ENCODE results near the gene ALOX15.

Gene ALOX15

DNA sequence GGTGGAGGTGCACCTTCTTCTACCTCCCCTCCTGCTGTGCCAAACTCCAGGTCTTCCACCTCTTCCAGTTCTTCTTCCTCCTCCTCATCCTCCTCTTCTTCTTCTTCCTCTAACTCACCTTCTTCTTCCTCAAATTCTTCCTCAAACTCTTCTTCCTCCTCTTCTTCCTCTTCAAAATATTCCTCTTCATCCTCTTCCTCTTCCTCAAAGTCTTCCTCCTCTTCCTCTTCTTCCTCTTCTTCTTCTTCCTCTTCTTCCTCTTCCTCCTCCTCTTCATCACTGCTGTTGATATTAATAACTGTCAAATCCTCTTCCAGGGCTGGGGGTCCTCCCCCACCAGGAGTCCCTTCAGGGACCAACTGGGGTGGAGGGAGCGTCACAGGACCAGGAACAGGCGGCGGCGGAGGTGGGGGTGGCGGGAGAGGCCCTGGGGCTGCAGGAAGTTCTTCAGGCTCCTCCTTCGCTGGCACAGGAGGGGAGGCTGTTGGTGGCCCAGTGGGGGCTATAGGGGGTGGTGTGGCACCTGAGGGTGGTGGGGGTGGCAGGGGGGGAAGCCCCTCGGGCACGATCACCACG is 30.7 kb upstream of the ALOX15 start:
- H3K4me3 ChIP-seq (ENCODE audit: low read depth in 1 of 2, low read length in 1 of 2), result no peak overlapping the region
- peaks cover 32% of the 10 kb centered on the region for H3K36me3 ChIP-seq
- no peaks in the 10 kb centered on the region for H3K9me3 ChIP-seq

DNA sequence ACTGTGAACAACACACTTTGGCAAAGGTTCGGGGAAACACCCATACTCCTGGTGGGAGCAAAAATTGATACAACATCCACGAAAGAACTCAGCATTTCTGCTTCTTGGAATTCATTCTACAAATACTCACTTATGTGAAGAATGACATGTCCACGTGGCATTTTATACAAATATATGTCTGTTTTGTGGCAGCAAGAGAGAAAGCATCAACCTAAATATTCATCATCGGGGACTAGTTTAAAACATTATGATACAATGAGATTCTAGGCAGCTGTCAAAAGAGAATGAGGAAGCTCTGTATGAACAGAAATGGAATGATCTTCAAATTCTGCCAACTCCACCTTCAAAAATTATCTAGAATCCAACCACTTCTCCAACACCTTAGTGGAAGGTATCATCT is 25.7 kb upstream of the ALOX15 start:
- H3K27me3 ChIP-seq, result peaks cover 34% of the 10 kb centered on the region
- no peaks in the 10 kb centered on the region for H3K9me3 ChIP-seq
- H3K4me1 ChIP-seq (ENCODE audit: control insufficient read depth in 1 of 2, insufficient read depth in 1 of 2, low read depth in 1 of 2, low read length in 1 of 2), result no peaks in the 10 kb centered on the region
- no peak overlapping the region for H3K27ac ChIP-seq
- TF ChIP-seq, protein P1, sequence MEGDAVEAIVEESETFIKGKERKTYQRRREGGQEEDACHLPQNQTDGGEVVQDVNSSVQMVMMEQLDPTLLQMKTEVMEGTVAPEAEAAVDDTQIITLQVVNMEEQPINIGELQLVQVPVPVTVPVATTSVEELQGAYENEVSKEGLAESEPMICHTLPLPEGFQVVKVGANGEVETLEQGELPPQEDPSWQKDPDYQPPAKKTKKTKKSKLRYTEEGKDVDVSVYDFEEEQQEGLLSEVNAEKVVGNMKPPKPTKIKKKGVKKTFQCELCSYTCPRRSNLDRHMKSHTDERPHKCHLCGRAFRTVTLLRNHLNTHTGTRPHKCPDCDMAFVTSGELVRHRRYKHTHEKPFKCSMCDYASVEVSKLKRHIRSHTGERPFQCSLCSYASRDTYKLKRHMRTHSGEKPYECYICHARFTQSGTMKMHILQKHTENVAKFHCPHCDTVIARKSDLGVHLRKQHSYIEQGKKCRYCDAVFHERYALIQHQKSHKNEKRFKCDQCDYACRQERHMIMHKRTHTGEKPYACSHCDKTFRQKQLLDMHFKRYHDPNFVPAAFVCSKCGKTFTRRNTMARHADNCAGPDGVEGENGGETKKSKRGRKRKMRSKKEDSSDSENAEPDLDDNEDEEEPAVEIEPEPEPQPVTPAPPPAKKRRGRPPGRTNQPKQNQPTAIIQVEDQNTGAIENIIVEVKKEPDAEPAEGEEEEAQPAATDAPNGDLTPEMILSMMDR (IDR thresholded peaks at IDR 0.05), result no peak
- no peak overlapping the region for H3K4me3 ChIP-seq (ENCODE audit: low read depth in 1 of 2, low read length in 1 of 2)
- H3K36me3 ChIP-seq, result peaks cover 8% of the 10 kb centered on the region

More for the DNA sequence above, 30.7 kb upstream of the ALOX15 start:
- Histone ChIP-seq H3K27me3 (peaks cover 12% of the 10 kb centered on the region), H3K4me1 (ENCODE audit: control insufficient read depth in 1 of 2, insufficient read depth in 1 of 2, low read depth in 1 of 2, low read length in 1 of 2) (no peaks in the 10 kb centered on the region), H3K27ac (no peak overlapping the region)
- TF ChIP-seq, protein P1 (IDR thresholded peaks at IDR 0.05), result no peak

DNA sequence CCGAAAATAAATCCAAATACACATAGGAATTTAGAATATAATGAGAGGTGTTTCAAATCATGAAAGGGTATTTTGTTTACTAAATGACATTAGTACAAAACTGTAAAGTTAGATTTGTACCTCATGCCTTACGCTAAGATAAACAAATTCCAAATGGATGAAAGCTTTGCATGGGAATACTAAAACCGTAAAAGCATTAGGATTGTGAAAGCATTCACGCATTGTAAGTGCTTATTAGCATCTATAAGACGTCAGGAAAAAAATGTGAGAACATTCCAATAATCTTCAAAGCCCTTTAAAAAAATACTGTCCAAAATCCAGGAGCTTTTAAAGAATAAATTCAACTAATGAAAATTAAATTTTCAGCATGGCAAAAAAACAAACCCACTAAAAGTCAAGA is 24.8 kb upstream of the ALOX15 start:
- Histone ChIP-seq H3K27ac (no peak overlapping the region), H3K27me3 (peaks cover 34% of the 10 kb centered on the region), H3K4me3 (ENCODE audit: low read depth in 1 of 2, low read length in 1 of 2) (no peak overlapping the region), H3K4me1 (ENCODE audit: control insufficient read depth in 1 of 2, insufficient read depth in 1 of 2, low read depth in 1 of 2, low read length in 1 of 2) (no peaks in the 10 kb centered on the region), H3K36me3 (peaks cover 6% of the 10 kb centered on the region), H3K9me3 (no peaks in the 10 kb centered on the region)
- TF ChIP-seq, protein P1 (IDR thresholded peaks at IDR 0.05), result no peak

DNA sequence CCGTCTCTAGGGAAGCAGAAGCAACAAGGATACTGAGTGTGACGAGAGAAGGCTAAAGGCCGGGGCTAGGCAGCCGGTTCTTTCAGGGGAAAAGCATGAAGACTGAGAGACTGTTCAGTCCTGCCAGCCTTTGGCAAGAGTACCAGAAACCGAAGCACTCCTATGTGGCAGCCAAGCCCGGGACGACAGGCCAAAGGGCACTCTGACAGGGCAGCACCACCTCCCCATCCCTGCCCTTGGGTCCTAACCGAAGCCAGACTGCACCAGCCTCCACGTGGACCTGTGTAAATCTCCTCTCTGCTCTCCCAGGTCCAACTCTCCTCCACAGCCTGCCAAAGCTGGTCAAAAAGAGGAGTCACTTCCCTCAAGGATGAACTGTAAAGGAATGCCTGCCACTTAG is 23.5 kb upstream of the ALOX15 start:
- no peaks in the 10 kb centered on the region for H3K4me1 ChIP-seq (ENCODE audit: control insufficient read depth in 1 of 2, insufficient read depth in 1 of 2, low read depth in 1 of 2, low read length in 1 of 2)
- H3K27me3 ChIP-seq, result peaks cover 34% of the 10 kb centered on the region
- no peaks in the 10 kb centered on the region for H3K9me3 ChIP-seq
- TF ChIP-seq, protein P1 (IDR thresholded peaks at IDR 0.05), result no peak
- no peak overlapping the region for H3K27ac ChIP-seq
- H3K36me3 ChIP-seq, result no peaks in the 10 kb centered on the region
- H3K4me3 ChIP-seq (ENCODE audit: low read depth in 1 of 2, low read length in 1 of 2), result no peak overlapping the region

DNA sequence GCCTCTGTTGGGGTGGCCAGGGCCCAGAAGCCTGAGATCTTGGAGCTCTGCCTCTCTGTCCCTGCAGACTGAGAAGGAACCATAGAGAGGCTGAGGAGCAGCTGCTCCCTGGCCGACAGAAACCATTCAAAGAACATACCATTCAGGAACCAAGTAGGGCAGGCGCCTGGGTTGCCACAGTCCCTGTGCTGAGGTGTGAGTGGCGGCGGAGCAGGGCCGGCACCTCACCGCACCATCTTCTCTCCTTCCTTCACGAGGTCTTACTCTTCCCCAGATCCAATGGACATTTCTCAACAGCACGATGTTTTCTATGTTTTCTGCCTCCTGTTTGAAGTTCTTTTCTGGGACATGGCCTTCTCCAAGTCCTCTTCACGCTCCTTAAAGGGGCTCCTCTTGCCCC is 22.8 kb upstream of the ALOX15 start:
- TF ChIP-seq, protein P1 (IDR thresholded peaks at IDR 0.05), result no peak
- Histone ChIP-seq H3K4me1 (ENCODE audit: control insufficient read depth in 1 of 2, insufficient read depth in 1 of 2, low read depth in 1 of 2, low read length in 1 of 2) (no peaks in the 10 kb centered on the region), H3K27ac (no peak overlapping the region), H3K4me3 (ENCODE audit: low read depth in 1 of 2, low read length in 1 of 2) (no peak overlapping the region), H3K36me3 (no peaks in the 10 kb centered on the region), H3K27me3 (peaks cover 34% of the 10 kb centered on the region), H3K9me3 (no peaks in the 10 kb centered on the region)

DNA sequence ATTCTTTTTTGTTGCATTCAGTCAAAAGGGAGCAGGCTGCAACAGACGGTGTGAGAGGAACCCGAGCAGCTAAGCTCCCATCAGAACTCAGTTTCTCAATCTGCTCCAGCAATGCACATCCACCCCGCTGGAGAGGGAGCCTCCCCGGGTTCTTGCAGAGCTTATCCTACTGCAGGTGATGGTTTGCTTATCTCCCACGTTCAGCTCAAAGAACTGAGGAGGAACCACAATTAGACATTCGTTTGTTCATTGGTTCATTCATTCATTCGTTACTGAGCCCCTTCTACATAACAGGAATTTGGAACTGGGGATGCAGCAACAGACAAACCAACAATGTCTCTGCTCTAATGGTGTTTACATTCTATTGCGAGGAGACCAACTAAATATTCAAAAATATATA is 22.2 kb upstream of the ALOX15 start:
- Histone ChIP-seq H3K27ac (no peak overlapping the region), H3K36me3 (no peaks in the 10 kb centered on the region), H3K4me3 (ENCODE audit: low read depth in 1 of 2, low read length in 1 of 2) (no peak overlapping the region), H3K4me1 (ENCODE audit: control insufficient read depth in 1 of 2, insufficient read depth in 1 of 2, low read depth in 1 of 2, low read length in 1 of 2) (no peaks in the 10 kb centered on the region), H3K27me3 (peaks cover 34% of the 10 kb centered on the region), H3K9me3 (no peaks in the 10 kb centered on the region)
- TF ChIP-seq, protein P1 (IDR thresholded peaks at IDR 0.05), result no peak

All from neutrophil (primary cell).